HepG2 (cell line): Measurements from ENCODE around the gene PDCD11. TPM values are rescaled to one million over a fixed set of nuclear protein-coding genes. Genes with fewer than 3 reads are reported as not detected.

Experiments
- ARID2 ChIP-seq: sonication (generic); formaldehyde crosslinking; IDR thresholded peaks from 2 replicates; pipeline ENCODE4 v1.8.1; 2022; ENCODE audit warnings: mild to moderate bottlenecking, missing genetic modification reagents, borderline replicate concordance
- FOXA3 ChIP-seq: IDR thresholded peaks from 2 replicates; pipeline ENCODE4 v1.6.1; 2016; ENCODE audit warnings: missing genetic modification reagents, missing compliant biosample characterization
- HES4 ChIP-seq: sonication (generic); formaldehyde crosslinking; IDR thresholded peaks from 2 replicates; pipeline ENCODE4 v1.9.0; 2021; ENCODE audit warnings: mild to moderate bottlenecking, missing genetic modification reagents, borderline replicate concordance
- HNF4G ChIP-seq, 2 experiments: sonication (generic) in 1 of 2; formaldehyde crosslinking in 1 of 2; IDR thresholded peaks; 2 replicates each; pipeline versions ENCODE4 v1.4.0 to v1.6.1; 2011 to 2020; ENCODE audit warnings: borderline replicate concordance in 2 of 2, low read depth in 2 of 2, mild to moderate bottlenecking in 2 of 2, low read length in 1 of 2, missing genetic modification reagents in 1 of 2, moderate library complexity in 1 of 2
- HOXA3 ChIP-seq: sonication (generic); formaldehyde crosslinking; IDR thresholded peaks from 2 replicates; pipeline ENCODE4 v1.5.0; 2020; ENCODE audit warnings: missing genetic modification reagents
- KLF6 ChIP-seq: IDR thresholded peaks from 2 replicates; pipeline ENCODE4 v1.8.0; 2016; ENCODE audit warnings: missing biosample characterization, missing genetic modification reagents
- MEIS2 ChIP-seq: sonication (generic); formaldehyde crosslinking; IDR thresholded peaks from 2 replicates; pipeline ENCODE4 v1.9.0; 2021; ENCODE audit warnings: mild to moderate bottlenecking, missing genetic modification reagents
- MTA1 ChIP-seq: sonication (generic); formaldehyde crosslinking; IDR thresholded peaks from 2 replicates; pipeline ENCODE4 v1.4.0; 2020; ENCODE audit warnings: missing genetic modification reagents, mild to moderate bottlenecking, borderline replicate concordance
- POGZ ChIP-seq: sonication (generic); formaldehyde crosslinking; IDR thresholded peaks from 2 replicates; pipeline ENCODE4 v1.4.0; 2020; ENCODE audit warnings: mild to moderate bottlenecking, missing genetic modification reagents
- PRMT3 ChIP-seq: sonication (generic); formaldehyde crosslinking; IDR thresholded peaks from 2 replicates; pipeline ENCODE4 v1.8.1; 2022; ENCODE audit warnings: low read depth, mild to moderate bottlenecking, moderate library complexity, missing genetic modification reagents, borderline replicate concordance
- SCMH1 ChIP-seq: sonication (generic); formaldehyde crosslinking; IDR thresholded peaks from 2 replicates; pipeline ENCODE4 v1.9.0; 2021; ENCODE audit warnings: missing genetic modification reagents, mild to moderate bottlenecking, borderline replicate concordance
- TMF1 ChIP-seq: sonication (generic); formaldehyde crosslinking; IDR thresholded peaks from 2 replicates; pipeline ENCODE4 v1.8.1; 2022; ENCODE audit warnings: low read depth, missing genetic modification reagents
- ZMYM2 ChIP-seq: sonication (generic); formaldehyde crosslinking; IDR thresholded peaks from 2 replicates; pipeline ENCODE4 v1.8.0; 2022; ENCODE audit warnings: mild to moderate bottlenecking, missing genetic modification reagents
- ZNF101 ChIP-seq: sonication (generic); formaldehyde crosslinking; IDR thresholded peaks from 2 replicates; pipeline ENCODE4 v1.4.0; 2020; ENCODE audit warnings: mild to moderate bottlenecking, low read depth, missing genetic modification reagents, borderline replicate concordance
- ZNF121 ChIP-seq: sonication (generic); formaldehyde crosslinking; IDR thresholded peaks from 2 replicates; pipeline ENCODE4 v1.5.0; 2020; ENCODE audit warnings: mild to moderate bottlenecking, missing genetic modification reagents
- ZNF674 ChIP-seq: sonication (generic); formaldehyde crosslinking; IDR thresholded peaks from 2 replicates; pipeline ENCODE4 v1.5.0; 2020; ENCODE audit warnings: low read depth, mild to moderate bottlenecking, missing genetic modification reagents
- ZNF720 ChIP-seq: sonication (generic); formaldehyde crosslinking; IDR thresholded peaks from 2 replicates; pipeline ENCODE4 v1.4.0; 2020; ENCODE audit warnings: missing genetic modification reagents
- ZNF749 ChIP-seq: sonication (generic); formaldehyde crosslinking; IDR thresholded peaks from 2 replicates; pipeline ENCODE4 v1.8.0; 2022; ENCODE audit warnings: mild to moderate bottlenecking, missing genetic modification reagents, moderate library complexity, borderline replicate concordance
- polyA plus RNA-seq, 8 experiments: library from polyadenylated mRNA; depleted of rRNA in 3 of 8; stranded (reverse) in 7 of 8; unstranded in 1 of 8; fragments of >200 nt; fragmentation: Illumina TruSeq in 4 of 8; extraction: Trizol in 4 of 8; gene quantifications; 2 replicates each; pipeline versions ENCODE4 v1.2.1 to v1.2.3, GENCODE V29; 2011 to 2016; ENCODE audit warnings: low read depth in 4 of 8, missing spikeins in 1 of 8, mixed read lengths in 1 of 8; ENCODE audit not compliant: insufficient read depth in 1 of 8
- total RNA-seq, 5 experiments: library from RNA; depleted of rRNA; stranded (reverse); fragments of >200 nt; fragmentation: Illumina TruSeq; extraction: Trizol; gene quantifications; 2 replicates each; pipeline ENCODE4 v1.2.3, GENCODE V29; 2016; ENCODE audit warnings: low read depth in 1 of 5
- TF ChIP-seq, protein P1 (sequence below): sonication (generic); formaldehyde crosslinking; IDR thresholded peaks from 2 replicates; pipeline ENCODE4 v1.5.1; 2020; ENCODE audit warnings: mild to moderate bottlenecking, missing genetic modification reagents, borderline replicate concordance
- TF ChIP-seq, protein P2 (sequence below): sonication (generic); formaldehyde crosslinking; IDR thresholded peaks from 2 replicates; pipeline ENCODE4 v1.5.0; 2020; ENCODE audit warnings: missing genetic modification reagents
- TF ChIP-seq, protein P3 (sequence below): sonication (generic); formaldehyde crosslinking; IDR thresholded peaks from 2 replicates; pipeline ENCODE4 v1.5.0; 2020; ENCODE audit warnings: missing genetic modification reagents, mild to moderate bottlenecking, borderline replicate concordance

Gene PDCD11
- total and polyA plus RNA-seq, 2 of the 13 experiments (the other 11 are each of a cell fraction or from before 2014, with no cell fraction given): 12.8 to 52.8 TPM

- TF ChIP-seq MTA1 (peak; percentile 45; the same call in 1 of the 2 replicates), ZNF720 (CRISPR knock-in tag) (no peak), MEIS2 (CRISPR knock-in tag) (no peak), ARID2 (CRISPR knock-in tag) (peak; percentile 58; the same call in 1 of the 2 replicates), HOXA3 (CRISPR knock-in tag) (peak; percentile 67; the same call in 1 of the 2 replicates), ZNF121 (CRISPR knock-in tag) (peak; percentile 27; the same call in 1 of the 2 replicates), TMF1 (CRISPR knock-in tag) (peak; percentile 71; the same call in 1 of the 2 replicates), ZNF101 (CRISPR knock-in tag) (peak; percentile 17; the same call in 1 of the 2 replicates), KLF6 (CRISPR knock-in tag) (peak; percentile 96), ZMYM2 (CRISPR knock-in tag) (no peak), SCMH1 (CRISPR knock-in tag) (no peak), ZNF674 (CRISPR knock-in tag) (no peak), HES4 (CRISPR knock-in tag) (no peak), PRMT3 (CRISPR knock-in tag) (no peak), POGZ (CRISPR knock-in tag) (peak; percentile 86), HNF4G (IDR thresholded peaks at IDR 0.05; ENCODE audit: borderline replicate concordance, low read depth, low read length) (no peak), HNF4G (CRISPR knock-in tag; IDR thresholded peaks at IDR 0.05; ENCODE audit: borderline replicate concordance, low read depth) (no peak), FOXA3 (CRISPR knock-in tag) (peak; percentile 53), ZNF749 (CRISPR knock-in tag) (no peak)
- TF ChIP-seq, protein P1, sequence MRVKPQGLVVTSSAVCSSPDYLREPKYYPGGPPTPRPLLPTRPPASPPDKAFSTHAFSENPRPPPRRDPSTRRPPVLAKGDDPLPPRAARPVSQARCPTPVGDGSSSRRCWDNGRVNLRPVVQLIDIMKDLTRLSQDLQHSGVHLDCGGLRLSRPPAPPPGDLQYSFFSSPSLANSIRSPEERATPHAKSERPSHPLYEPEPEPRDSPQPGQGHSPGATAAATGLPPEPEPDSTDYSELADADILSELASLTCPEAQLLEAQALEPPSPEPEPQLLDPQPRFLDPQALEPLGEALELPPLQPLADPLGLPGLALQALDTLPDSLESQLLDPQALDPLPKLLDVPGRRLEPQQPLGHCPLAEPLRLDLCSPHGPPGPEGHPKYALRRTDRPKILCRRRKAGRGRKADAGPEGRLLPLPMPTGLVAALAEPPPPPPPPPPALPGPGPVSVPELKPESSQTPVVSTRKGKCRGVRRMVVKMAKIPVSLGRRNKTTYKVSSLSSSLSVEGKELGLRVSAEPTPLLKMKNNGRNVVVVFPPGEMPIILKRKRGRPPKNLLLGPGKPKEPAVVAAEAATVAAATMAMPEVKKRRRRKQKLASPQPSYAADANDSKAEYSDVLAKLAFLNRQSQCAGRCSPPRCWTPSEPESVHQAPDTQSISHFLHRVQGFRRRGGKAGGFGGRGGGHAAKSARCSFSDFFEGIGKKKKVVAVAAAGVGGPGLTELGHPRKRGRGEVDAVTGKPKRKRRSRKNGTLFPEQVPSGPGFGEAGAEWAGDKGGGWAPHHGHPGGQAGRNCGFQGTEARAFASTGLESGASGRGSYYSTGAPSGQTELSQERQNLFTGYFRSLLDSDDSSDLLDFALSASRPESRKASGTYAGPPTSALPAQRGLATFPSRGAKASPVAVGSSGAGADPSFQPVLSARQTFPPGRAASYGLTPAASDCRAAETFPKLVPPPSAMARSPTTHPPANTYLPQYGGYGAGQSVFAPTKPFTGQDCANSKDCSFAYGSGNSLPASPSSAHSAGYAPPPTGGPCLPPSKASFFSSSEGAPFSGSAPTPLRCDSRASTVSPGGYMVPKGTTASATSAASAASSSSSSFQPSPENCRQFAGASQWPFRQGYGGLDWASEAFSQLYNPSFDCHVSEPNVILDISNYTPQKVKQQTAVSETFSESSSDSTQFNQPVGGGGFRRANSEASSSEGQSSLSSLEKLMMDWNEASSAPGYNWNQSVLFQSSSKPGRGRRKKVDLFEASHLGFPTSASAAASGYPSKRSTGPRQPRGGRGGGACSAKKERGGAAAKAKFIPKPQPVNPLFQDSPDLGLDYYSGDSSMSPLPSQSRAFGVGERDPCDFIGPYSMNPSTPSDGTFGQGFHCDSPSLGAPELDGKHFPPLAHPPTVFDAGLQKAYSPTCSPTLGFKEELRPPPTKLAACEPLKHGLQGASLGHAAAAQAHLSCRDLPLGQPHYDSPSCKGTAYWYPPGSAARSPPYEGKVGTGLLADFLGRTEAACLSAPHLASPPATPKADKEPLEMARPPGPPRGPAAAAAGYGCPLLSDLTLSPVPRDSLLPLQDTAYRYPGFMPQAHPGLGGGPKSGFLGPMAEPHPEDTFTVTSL (CRISPR knock-in tag): no peak
- TF ChIP-seq, protein P2, sequence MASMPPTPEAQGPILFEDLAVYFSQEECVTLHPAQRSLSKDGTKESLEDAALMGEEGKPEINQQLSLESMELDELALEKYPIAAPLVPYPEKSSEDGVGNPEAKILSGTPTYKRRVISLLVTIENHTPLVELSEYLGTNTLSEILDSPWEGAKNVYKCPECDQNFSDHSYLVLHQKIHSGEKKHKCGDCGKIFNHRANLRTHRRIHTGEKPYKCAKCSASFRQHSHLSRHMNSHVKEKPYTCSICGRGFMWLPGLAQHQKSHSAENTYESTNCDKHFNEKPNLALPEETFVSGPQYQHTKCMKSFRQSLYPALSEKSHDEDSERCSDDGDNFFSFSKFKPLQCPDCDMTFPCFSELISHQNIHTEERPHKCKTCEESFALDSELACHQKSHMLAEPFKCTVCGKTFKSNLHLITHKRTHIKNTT (CRISPR knock-in tag): no peak
- TF ChIP-seq, protein P3, sequence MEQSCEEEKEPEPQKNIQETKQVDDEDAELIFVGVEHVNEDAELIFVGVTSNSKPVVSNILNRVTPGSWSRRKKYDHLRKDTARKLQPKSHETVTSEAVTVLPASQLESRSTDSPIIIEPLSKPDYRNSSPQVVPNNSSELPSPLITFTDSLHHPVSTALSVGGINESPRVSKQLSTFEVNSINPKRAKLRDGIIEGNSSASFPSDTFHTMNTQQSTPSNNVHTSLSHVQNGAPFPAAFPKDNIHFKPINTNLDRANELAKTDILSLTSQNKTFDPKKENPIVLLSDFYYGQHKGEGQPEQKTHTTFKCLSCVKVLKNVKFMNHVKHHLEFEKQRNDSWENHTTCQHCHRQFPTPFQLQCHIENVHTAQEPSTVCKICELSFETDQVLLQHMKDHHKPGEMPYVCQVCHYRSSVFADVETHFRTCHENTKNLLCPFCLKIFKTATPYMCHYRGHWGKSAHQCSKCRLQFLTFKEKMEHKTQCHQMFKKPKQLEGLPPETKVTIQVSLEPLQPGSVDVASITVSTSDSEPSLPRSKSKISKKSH: peak; percentile 95
These were observed at the start of gene PDCD11, which contains the start of gene ATP5MK (continued) for GRCh38 chr10:103396067-103396788.
